HG02938 (cell line): ENCODE data around the gene FAM20C.

Source experiments
- ATAC-seq: cut with Tn5 transposase; IDR thresholded peaks from one replicate; pipeline ENCODE4 v1.9.1; 2021; ENCODE audit warnings: mild to moderate bottlenecking, moderate library complexity; ENCODE audit not compliant: unreplicated experiment

FAM20C gene

DNA sequence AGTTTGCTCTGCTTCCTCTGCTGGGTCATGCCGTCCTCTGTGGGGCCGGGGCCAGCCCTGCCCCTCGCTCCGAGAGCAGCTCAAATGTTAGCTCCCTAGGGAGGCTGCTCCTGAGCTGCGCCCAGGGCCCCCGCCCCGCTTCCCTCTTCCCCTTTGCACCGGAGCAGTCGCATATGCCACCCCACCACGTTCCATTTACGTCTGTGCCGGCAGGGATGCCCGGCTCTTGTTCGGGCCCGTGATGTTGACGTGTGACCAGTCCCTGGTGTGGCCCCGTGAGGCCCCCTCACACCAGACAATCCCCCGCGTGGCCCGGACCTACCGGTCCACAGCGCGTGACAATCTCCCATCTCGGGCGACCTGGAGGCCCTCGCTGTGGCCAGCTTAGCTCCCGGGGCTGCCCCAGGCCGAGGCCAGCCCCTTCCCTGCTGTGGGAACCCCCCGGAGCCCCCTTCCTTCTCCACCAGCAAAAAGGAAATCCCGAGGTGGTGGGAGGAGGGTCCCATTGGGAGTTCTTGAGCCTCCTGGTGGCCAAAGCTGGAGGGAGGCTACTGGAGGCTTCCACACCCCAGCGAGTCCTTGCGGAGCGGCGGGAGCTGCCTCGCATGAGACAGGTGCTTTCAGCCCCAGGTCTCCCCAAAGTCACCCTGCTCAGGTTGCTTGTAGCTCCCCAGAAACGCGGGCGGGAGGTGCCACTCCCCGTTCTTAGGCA lies 15.2 kb downstream of the FAM20C start:
- ATAC-seq, result no peak

GRCh38 chr7:208130-208673 lies 15.8 kb downstream of the FAM20C start:
- no peak for ATAC-seq

GRCh38 chr7:208816-209215 lies 16.4 kb downstream of the FAM20C start:
- no peak for ATAC-seq

DNA sequence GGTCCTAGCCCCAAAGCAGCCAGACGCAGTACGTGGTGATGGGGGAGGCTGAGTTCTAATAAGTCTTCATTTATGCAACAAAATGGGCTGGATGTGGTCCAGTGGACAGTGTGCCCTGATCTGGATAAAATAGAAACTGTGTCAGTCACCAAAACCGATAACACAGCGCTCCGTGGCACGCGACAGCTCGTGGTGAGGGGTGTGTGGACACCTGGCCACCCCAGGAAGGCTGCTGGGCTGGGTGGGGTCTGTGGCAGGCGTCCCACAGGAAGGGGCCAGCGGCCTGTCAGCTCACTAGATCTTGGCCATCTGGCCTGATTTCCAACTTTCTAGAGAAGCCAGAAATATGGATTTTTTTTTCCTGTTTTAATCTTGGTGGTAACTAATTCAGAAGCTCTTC lies 17.0 kb downstream of the FAM20C start:
- no peak for ATAC-seq

DNA sequence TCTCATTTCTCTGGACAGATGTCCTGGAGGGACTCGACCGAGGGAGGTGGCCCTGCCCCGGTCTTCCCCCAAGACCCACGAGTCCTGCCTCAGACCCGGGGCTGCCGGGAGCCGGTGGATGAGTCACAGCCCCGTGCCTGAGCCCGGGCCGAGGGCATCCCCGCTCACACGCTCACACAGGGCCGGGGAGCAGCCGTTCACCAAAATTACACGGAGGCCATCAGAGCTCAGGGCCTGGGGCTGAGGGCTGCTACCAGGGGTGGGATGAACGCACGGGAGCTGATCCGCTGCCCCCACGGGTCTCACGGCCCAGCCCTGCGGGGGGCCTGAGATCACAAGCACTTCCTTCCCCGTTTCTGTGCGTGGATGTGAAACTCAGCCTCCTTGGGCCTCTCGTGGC lies 17.5 kb downstream of the FAM20C start:
- no peak for ATAC-seq

- ATAC-seq, result no peak
Measured at GRCh38 chr7:210401-210925, 18.1 kb downstream of the FAM20C start.

GRCh38 chr7:211033-211714 lies 18.8 kb downstream of the FAM20C start:
- ATAC-seq, result no peak

GRCh38 chr7:211715-212058 lies 19.3 kb downstream of the FAM20C start:
- ATAC-seq, result no peak

DNA sequence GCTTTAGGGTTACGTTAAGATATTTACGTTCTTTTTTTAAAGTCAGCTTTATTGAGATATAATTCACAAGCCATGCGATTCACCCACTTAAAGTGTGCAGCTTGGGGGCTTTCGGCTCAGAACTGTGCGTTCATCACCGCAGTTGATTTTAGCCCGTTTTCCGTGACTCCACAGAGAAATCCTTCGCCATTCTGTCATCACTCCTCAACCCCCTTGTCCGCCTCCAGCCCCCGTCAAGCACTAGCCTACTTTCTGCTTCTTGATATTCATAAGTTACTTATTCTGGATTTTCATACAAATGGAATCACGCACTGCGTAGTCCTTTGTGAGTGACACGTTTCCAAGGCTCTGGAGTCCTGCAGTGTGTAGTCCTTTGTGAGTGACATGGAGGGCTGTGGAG lies 20.4 kb downstream of the FAM20C start:
- no peak for ATAC-seq

- no peak for ATAC-seq
Measured at GRCh38 chr7:213324-213993, 21.1 kb downstream of the FAM20C start.

GRCh38 chr7:214410-215212 lies 22.2 kb downstream of the FAM20C start:
- no peak for ATAC-seq

GRCh38 chr7:216360-217300 lies 24.3 kb downstream of the FAM20C start:
- ATAC-seq, result no peak

- no peak for ATAC-seq
Measured at GRCh38 chr7:217781-218180, 25.4 kb downstream of the FAM20C start.

- no peak for ATAC-seq
Measured at GRCh38 chr7:218316-218715, 25.9 kb downstream of the FAM20C start.

DNA sequence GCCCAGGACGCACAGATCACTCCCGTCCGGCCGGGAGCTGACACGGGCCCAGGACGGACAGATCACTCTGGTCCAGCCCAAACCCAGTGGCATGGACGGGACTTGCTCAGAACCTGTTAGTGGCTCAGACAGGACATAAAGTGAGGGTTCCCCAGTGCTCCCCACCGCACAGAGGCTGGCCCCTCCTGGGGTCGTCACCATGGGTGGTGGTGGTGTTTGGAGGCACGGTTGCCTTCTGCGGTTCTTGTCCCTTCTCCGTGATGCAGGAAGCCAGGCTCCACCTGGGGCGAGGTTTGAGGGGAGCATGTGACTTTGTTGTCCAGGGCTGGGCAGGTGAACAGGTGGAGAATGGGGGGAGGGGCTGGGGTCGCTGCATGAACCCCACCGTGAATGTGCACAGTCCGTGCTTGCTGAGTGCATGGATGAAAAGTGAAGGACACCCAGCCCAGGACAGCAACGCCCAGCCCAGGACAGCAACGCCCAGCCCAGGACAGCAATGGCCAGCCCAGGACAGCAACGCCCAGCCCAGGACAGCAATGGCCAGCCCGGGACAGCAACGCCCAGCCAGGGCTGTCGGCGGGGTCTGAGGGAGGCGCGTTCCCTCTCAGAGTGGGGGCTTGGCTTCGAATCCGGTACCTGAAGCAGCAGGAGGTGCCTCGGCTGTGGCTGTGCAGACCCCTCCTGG lies 26.7 kb downstream of the FAM20C start:
- ATAC-seq, result no peak

DNA sequence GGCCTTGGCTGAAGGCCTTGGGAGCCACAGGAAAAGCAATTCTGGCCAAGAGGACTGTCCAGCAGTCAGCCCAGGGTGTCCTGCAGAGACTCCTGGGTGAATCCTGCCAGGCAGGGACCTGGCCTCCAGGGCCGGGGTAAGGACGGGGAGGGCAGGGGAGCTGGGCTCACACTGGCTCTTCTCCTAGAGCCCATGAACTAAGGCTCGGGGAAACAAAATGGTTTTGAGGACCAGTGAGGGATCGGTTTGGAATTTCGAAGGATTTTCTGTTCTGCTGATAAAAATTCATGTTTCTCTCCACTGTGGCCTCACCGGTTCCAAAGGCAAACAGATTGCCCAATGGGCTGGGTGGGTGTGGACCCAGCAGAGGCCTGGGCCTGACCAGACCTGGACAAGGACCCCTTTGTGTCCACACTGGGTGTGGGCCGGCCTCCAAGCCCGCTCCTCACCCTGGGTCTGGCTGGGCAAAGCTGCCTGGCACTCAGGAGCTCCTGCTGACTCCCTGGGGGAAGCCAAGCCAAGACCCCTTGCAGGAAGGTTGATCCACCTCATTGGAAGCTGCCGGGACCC lies 27.3 kb downstream of the FAM20C start:
- no peak for ATAC-seq

DNA sequence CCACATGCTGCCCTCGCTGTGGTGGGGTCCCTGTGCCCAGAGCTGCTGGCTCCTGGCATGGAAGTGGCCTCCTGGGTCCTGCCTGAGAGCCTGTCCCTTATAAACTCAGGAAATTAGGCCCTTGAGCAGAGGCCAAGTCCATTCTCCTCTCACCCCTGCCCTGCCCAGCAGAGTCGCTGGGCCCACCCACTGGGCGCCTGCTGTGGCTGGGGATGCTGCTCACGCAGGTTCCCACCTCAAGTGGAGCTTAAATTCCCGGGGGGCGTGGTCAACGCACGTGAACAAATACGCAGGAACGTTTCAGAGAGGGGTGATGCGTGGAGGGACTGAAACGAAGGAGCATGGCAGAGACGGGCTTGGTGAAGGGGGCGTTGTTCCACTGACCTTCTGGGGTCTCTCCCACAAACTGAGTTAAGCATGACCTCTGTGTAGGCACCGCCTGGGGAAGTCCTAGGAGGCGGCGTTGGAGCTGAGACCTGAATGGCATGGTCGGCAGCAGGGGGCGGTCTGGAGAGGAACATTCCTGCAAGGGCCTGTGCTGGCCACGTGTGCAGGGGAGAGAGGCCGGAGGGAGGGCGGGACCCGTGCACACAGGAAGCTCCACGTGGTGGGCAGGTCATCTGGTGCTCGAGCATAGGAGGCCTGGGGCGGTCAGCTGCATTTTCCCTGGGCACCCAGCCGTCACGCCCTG lies 27.9 kb downstream of the FAM20C start:
- no peak for ATAC-seq

- no peak for ATAC-seq
Measured at GRCh38 chr7:221978-222715, 29.8 kb downstream of the FAM20C start.
